Measurements from ENCODE around the gene PTPRG. TPM values are rescaled to one million over a fixed set of nuclear protein-coding genes. Genes with fewer than 3 reads are reported as not detected.

PTPRG gene
- total and polyA plus RNA-seq, 2 donors (not counting 3 experiments of a cell fraction or from before 2014, with no cell fraction given) = 8.9 to 39.1 TPM

- no TSS peak for BruUV-seq (replicated peaks)
- no peak for TF ChIP-seq CTCF (IDR thresholded peaks at IDR 0.05; ENCODE audit: extremely low read depth in 1 of 2, insufficient read depth in 1 of 2, low read depth in 1 of 2, low read length in 2 of 2)
- no peak for TF ChIP-seq EZH2 (IDR thresholded peaks at IDR 0.05; ENCODE audit: borderline replicate concordance, low read depth, low read length, severe bottlenecking)
- no peak for TF ChIP-seq JUN (IDR thresholded peaks at IDR 0.05; ENCODE audit: borderline replicate concordance, insufficient read depth, insufficient read length, low read depth)
- TF ChIP-seq POLR2AphosphoS5 (IDR thresholded peaks at IDR 0.05; ENCODE audit: insufficient read depth, low read depth, low read length) = no peak
- TF ChIP-seq MAX (IDR thresholded peaks at IDR 0.05; ENCODE audit: insufficient read depth, insufficient read length) = no peak
- TF ChIP-seq MYC (IDR thresholded peaks at IDR 0.05; ENCODE audit: low read depth, low read length) = no peak
- no peak for TF ChIP-seq FOS (IDR thresholded peaks at IDR 0.05; ENCODE audit: borderline replicate concordance, insufficient read depth, low read length)
- TF ChIP-seq POLR2A (IDR thresholded peaks at IDR 0.05; ENCODE audit: low read depth, low read length) = no peak
- TF ChIP-seq GATA2 (IDR thresholded peaks at IDR 0.05; ENCODE audit: insufficient read depth, insufficient read length, low read depth, low read length) = no peak
- H4K20me1 ChIP-seq (replicated peaks; ENCODE audit: control insufficient read depth, extremely low read depth, insufficient read depth, low read length) = no peaks in the 10 kb centered on the region
- no peaks in the 10 kb centered on the region for H3K4me1 ChIP-seq (ENCODE audit: control insufficient read depth, extremely low read depth, insufficient read depth, low read length)
- H3K9ac ChIP-seq (replicated peaks; ENCODE audit: extremely low read depth, insufficient read depth, low read length) = no peak overlapping the region
- no peaks in the 10 kb centered on the region for H3K36me3 ChIP-seq (ENCODE audit: control insufficient read depth in 2 of 2, extremely low read depth in 1 of 2, insufficient read depth in 2 of 2, low read length in 2 of 2)
- H3K9me3 ChIP-seq (replicated peaks; ENCODE audit: control insufficient read depth, insufficient read depth, low read length) = no peaks in the 10 kb centered on the region
- intact Hi-C loops (cut with micrococcal nuclease) (no loop called here), dilution Hi-C loops (cut with MboI; ENCODE audit: extremely low pct_ligation_motif_present, low sequenced_read_pairs) (no loop called here)
- no peak overlapping the region for H3K27ac ChIP-seq (ENCODE audit: insufficient read depth, low read depth, low read length)
- DNase-seq (ENCODE audit: low read depth, low spot score) = no peak
- H3K27me3 ChIP-seq (ENCODE audit: control insufficient read depth in 2 of 2, insufficient read depth in 2 of 2, low read length in 2 of 2) = no peaks in the 10 kb centered on the region
- POLR2A ChIA-PET = no interaction called here
- no peak overlapping the region for H3K4me2 ChIP-seq (ENCODE audit: insufficient read depth, low read length)
- H3K79me2 ChIP-seq (ENCODE audit: control insufficient read depth, insufficient read depth, low read length) = no peaks in the 10 kb centered on the region
- no peak for FAIRE-seq
- no peak overlapping the region for H2AFZ ChIP-seq (ENCODE audit: low read depth, low read length)
- CTCF ChIA-PET = no interaction called here
- no peak overlapping the region for H3K4me3 ChIP-seq (replicated peaks in 1 of 3; ENCODE audit: insufficient read depth in 1 of 3, low read depth in 1 of 3, low read length in 3 of 3)
- no peaks in the 10 kb centered on the region for H3K9me1 ChIP-seq (replicated peaks; ENCODE audit: control insufficient read depth, extremely low read depth, insufficient read depth, low read length)
Measured at GRCh38 chr3:62226601-62227339, 665.4 kb downstream of the PTPRG start.
